Liver (tissue), 3 donors: ENCODE results near the gene SRCAP.

Experiments used
- EGR1 ChIP-seq, 2 donors: IDR thresholded peaks; 2 replicates each; pipeline ENCODE4 v1.6.1; 2016 to 2018; ENCODE audit warnings: antibody characterized with exemption in 2 of 2, low read depth in 2 of 2
- FOXA2 ChIP-seq: IDR thresholded peaks from 2 replicates; pipeline ENCODE4 v1.6.1; 2016; ENCODE audit warnings: antibody characterized with exemption
- GABPA ChIP-seq, 2 donors: IDR thresholded peaks in 1 of 2; conservative IDR thresholded peaks in 1 of 2; 2 replicates each; pipeline ENCODE4 v1.6.1; 2016; ENCODE audit warnings: antibody characterized with exemption in 2 of 2, mild to moderate bottlenecking in 1 of 2, moderate library complexity in 1 of 2
- JUND ChIP-seq, 2 donors: IDR thresholded peaks; 2 replicates each; pipeline ENCODE4 v1.6.1; 2016; ENCODE audit warnings: antibody characterized with exemption in 2 of 2
- YY1 ChIP-seq: IDR thresholded peaks from 2 replicates; pipeline ENCODE4 v1.6.1; 2016; ENCODE audit warnings: antibody characterized with exemption, mild to moderate bottlenecking
- TF ChIP-seq, protein P1 (sequence below): fragments of 150-350 bp; IDR thresholded peaks from 2 replicates; pipeline ENCODE4 v1.5.1; 2017; ENCODE audit warnings: improper control_type of control experiment, low read depth, low read length; ENCODE audit not compliant: missing input control
- TF ChIP-seq, protein P2 (sequence below): IDR thresholded peaks from 2 replicates; pipeline ENCODE4 v1.6.1; 2016; ENCODE audit warnings: antibody characterized with exemption
- TF ChIP-seq, protein P3 (sequence below): IDR thresholded peaks from 2 replicates; pipeline ENCODE4 v1.6.1; 2016; ENCODE audit warnings: antibody characterized with exemption
- TF ChIP-seq, protein P4 (sequence below): IDR thresholded peaks from 2 replicates; pipeline ENCODE4 v1.6.1; 2016; ENCODE audit warnings: antibody characterized with exemption
- TF ChIP-seq, protein P5 (sequence below): IDR thresholded peaks from 2 replicates; pipeline ENCODE4 v1.6.1; 2016; ENCODE audit warnings: antibody characterized with exemption, mild to moderate bottlenecking
- donor health status: healthy.
- donor health status: healthy.

DNA sequence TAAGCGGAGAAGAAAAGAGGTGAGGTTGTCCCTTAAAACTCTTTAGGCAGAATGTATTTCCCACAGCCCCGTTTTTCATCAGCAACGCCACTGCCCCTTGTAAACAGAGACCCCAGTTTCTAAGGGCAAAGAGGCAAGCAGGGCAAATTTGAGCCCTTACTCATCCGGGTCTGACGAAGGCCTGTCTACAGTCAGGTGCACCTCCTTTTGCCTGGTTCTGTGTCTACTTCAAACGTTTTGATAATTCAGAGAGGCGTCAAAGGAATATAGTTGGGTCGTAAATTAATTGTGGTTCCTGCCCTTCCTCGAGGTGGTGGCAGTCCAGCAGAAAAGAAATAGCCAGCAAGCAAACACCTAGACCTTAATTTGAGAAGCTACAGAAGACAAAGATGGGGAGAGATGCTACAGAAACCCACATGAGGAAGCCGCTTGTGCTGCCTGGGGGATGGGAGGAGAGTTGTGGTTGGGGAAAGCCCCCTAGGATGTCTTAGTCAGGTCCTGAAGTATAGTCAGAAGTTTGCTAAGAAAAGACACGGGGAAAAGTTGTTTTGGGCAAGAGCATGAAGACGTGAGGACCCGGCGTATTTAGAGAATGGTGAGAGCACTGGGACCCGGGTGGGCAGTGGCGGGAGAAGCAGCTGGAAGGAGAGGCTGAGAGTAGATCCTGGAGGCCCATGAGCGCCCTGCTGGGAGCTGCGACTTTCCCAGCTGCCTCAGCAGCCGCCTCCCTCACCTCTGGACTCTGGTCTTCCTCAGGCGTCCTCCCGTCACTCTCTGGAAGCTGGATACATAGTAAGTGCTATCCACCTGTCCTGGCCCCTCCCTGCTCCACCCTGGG is 38.3 kb upstream of the SRCAP start:
- TF ChIP-seq, protein P1, sequence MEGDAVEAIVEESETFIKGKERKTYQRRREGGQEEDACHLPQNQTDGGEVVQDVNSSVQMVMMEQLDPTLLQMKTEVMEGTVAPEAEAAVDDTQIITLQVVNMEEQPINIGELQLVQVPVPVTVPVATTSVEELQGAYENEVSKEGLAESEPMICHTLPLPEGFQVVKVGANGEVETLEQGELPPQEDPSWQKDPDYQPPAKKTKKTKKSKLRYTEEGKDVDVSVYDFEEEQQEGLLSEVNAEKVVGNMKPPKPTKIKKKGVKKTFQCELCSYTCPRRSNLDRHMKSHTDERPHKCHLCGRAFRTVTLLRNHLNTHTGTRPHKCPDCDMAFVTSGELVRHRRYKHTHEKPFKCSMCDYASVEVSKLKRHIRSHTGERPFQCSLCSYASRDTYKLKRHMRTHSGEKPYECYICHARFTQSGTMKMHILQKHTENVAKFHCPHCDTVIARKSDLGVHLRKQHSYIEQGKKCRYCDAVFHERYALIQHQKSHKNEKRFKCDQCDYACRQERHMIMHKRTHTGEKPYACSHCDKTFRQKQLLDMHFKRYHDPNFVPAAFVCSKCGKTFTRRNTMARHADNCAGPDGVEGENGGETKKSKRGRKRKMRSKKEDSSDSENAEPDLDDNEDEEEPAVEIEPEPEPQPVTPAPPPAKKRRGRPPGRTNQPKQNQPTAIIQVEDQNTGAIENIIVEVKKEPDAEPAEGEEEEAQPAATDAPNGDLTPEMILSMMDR = no peak
- TF ChIP-seq FOXA2 (no peak), GABPA (IDR thresholded peaks at IDR 0.05 in 1 of 2, conservative IDR thresholded peaks at IDR 0.05 in 1 of 2) (no peak), EGR1 (IDR thresholded peaks at IDR 0.05; ENCODE audit: low read depth in 2 of 2) (no peak), JUND (IDR thresholded peaks at IDR 0.05) (no peak), YY1 (no peak)
- TF ChIP-seq, protein P2, sequence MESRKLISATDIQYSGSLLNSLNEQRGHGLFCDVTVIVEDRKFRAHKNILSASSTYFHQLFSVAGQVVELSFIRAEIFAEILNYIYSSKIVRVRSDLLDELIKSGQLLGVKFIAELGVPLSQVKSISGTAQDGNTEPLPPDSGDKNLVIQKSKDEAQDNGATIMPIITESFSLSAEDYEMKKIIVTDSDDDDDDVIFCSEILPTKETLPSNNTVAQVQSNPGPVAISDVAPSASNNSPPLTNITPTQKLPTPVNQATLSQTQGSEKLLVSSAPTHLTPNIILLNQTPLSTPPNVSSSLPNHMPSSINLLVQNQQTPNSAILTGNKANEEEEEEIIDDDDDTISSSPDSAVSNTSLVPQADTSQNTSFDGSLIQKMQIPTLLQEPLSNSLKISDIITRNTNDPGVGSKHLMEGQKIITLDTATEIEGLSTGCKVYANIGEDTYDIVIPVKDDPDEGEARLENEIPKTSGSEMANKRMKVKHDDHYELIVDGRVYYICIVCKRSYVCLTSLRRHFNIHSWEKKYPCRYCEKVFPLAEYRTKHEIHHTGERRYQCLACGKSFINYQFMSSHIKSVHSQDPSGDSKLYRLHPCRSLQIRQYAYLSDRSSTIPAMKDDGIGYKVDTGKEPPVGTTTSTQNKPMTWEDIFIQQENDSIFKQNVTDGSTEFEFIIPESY = no peak
- TF ChIP-seq, protein P3, sequence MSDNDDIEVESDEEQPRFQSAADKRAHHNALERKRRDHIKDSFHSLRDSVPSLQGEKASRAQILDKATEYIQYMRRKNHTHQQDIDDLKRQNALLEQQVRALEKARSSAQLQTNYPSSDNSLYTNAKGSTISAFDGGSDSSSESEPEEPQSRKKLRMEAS = no peak
- TF ChIP-seq, protein P4, sequence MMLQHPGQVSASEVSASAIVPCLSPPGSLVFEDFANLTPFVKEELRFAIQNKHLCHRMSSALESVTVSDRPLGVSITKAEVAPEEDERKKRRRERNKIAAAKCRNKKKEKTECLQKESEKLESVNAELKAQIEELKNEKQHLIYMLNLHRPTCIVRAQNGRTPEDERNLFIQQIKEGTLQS = no peak
- TF ChIP-seq, protein P5, sequence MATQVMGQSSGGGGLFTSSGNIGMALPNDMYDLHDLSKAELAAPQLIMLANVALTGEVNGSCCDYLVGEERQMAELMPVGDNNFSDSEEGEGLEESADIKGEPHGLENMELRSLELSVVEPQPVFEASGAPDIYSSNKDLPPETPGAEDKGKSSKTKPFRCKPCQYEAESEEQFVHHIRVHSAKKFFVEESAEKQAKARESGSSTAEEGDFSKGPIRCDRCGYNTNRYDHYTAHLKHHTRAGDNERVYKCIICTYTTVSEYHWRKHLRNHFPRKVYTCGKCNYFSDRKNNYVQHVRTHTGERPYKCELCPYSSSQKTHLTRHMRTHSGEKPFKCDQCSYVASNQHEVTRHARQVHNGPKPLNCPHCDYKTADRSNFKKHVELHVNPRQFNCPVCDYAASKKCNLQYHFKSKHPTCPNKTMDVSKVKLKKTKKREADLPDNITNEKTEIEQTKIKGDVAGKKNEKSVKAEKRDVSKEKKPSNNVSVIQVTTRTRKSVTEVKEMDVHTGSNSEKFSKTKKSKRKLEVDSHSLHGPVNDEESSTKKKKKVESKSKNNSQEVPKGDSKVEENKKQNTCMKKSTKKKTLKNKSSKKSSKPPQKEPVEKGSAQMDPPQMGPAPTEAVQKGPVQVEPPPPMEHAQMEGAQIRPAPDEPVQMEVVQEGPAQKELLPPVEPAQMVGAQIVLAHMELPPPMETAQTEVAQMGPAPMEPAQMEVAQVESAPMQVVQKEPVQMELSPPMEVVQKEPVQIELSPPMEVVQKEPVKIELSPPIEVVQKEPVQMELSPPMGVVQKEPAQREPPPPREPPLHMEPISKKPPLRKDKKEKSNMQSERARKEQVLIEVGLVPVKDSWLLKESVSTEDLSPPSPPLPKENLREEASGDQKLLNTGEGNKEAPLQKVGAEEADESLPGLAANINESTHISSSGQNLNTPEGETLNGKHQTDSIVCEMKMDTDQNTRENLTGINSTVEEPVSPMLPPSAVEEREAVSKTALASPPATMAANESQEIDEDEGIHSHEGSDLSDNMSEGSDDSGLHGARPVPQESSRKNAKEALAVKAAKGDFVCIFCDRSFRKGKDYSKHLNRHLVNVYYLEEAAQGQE = no peak
